HepG2 (cell line): ENCODE results near the gene ZNF618. TPM values are rescaled to one million over a fixed set of nuclear protein-coding genes. Genes with fewer than 3 reads are reported as not detected.
A peak's percentile ranks its signal among the peaks of the same experiment; 100 is the strongest.

Experiments
- ATAC-seq: fragments of 200-7000 bp; cut with Tn5 transposase; 3 replicates; pipeline ENCODE4 v1.9.1; 2020; ENCODE audit warnings: mild to moderate bottlenecking, moderate library complexity
- BruUV-seq: library from RNA; stranded (reverse); fragments of 400-500 nt; replicated peaks from 2 replicates; lab custom pipeline; 2021; lab: Mats Ljungman, UMichigan
- CTCF ChIA-PET: fragments of 300-600 bp; formaldehyde crosslinking; extraction: SDS; loops from one replicate; lab custom pipeline; 2021; ENCODE audit warnings: low total read pairs, inconsistent platforms, low intra/inter-chr PET ratio; lab: Yijun Ruan, JAX
- POLR2A ChIA-PET: fragments of 350-600 bp; sonication (Branson Sonifier 250); formaldehyde crosslinking; loops from one replicate; lab custom pipeline; 2020; ENCODE audit warnings: antibody characterized with exemption, inconsistent platforms; lab: Yijun Ruan, JAX
- DNase-seq: peaks from one replicate; pipeline ENCODE4 v3.0.0-alpha.2; 2015; ENCODE audit warnings: low spot score
- FAIRE-seq: peaks from 3 replicates; lab custom pipeline; 2011; peaks lifted over from hg19 to GRCh38; lab: Jason Lieb, UNC
- H2AFZ ChIP-seq: one replicate; pipeline ENCODE4 v1.6.1; 2011; ENCODE audit warnings: low read length, inconsistent platforms
- H3K27ac ChIP-seq: fragments of 300-600 bp; 3 replicates; pipeline ENCODE4 v1.8.0; 2011; ENCODE audit warnings: mixed run types, mild to moderate bottlenecking, mixed read lengths, low read length, inconsistent platforms; ENCODE audit not compliant: insufficient read depth; ENCODE audit errors: extremely low read length
- H3K27me3 ChIP-seq, 2 experiments: fragments of 200-600 bp in 1 of 2; 2 replicates in 1 of 2; 3 replicates in 1 of 2; pipeline versions ENCODE4 v1.6.0 to v1.8.0; 2011; ENCODE audit warnings: low read length in 2 of 2, mild to moderate bottlenecking in 2 of 2, moderate library complexity in 2 of 2, inconsistent platforms in 1 of 2; ENCODE audit not compliant: insufficient read depth in 2 of 2, control insufficient read depth in 1 of 2
- H3K36me3 ChIP-seq, 2 experiments: fragments of 200-600 bp in 1 of 2; replicated peaks in 1 of 2; 2 replicates in 1 of 2; 3 replicates in 1 of 2; pipeline versions ENCODE4 v1.5.1 to v1.8.0; 2011; ENCODE audit warnings: low read length in 2 of 2, inconsistent platforms in 1 of 2; ENCODE audit not compliant: insufficient read depth in 2 of 2, control insufficient read depth in 1 of 2
- H3K4me1 ChIP-seq: 2 replicates; pipeline ENCODE4 v1.5.1; 2012; ENCODE audit warnings: low read length, inconsistent platforms; ENCODE audit not compliant: insufficient read depth
- H3K4me2 ChIP-seq: 2 replicates; pipeline ENCODE4 v1.6.0; 2011; ENCODE audit warnings: low read depth, low read length, inconsistent platforms
- H3K4me3 ChIP-seq, 3 experiments: fragments of 200-600 bp in 1 of 3; sonication (generic), shearing (Covaris generic) in 1 of 3; replicated peaks in 1 of 3; 2 replicates each; pipeline ENCODE4 v1.5.1; 2011 to 2016; ENCODE audit warnings: low read length in 3 of 3, inconsistent platforms in 2 of 3, low read depth in 2 of 3, mild to moderate bottlenecking in 2 of 3, control low read depth in 1 of 3, mixed read lengths in 1 of 3; ENCODE audit not compliant: insufficient read depth in 1 of 3
- H3K79me2 ChIP-seq: one replicate; pipeline ENCODE4 v1.6.1; 2011; ENCODE audit warnings: low read length, inconsistent platforms; ENCODE audit not compliant: insufficient read depth
- H3K9ac ChIP-seq: 2 replicates; pipeline ENCODE4 v1.6.0; 2011; ENCODE audit warnings: mild to moderate bottlenecking, low read depth, low read length, inconsistent platforms; ENCODE audit not compliant: insufficient read depth
- H3K9me3 ChIP-seq: 2 replicates; pipeline ENCODE4 v1.5.1; 2012; ENCODE audit warnings: mild to moderate bottlenecking, low read length
- H4K20me1 ChIP-seq: 2 replicates; pipeline ENCODE4 v1.6.0; 2011; ENCODE audit warnings: inconsistent platforms, mild to moderate bottlenecking, low read length, moderate library complexity; ENCODE audit not compliant: insufficient read depth
- NFRKB ChIP-seq: fragments of 450-650 bp; IDR thresholded peaks from 2 replicates; pipeline ENCODE4 v1.6.1; 2017
- NRL ChIP-seq: sonication (generic); formaldehyde crosslinking; IDR thresholded peaks from 2 replicates; pipeline ENCODE4 v1.5.0; 2020; ENCODE audit warnings: missing genetic modification reagents, mild to moderate bottlenecking, moderate library complexity, borderline replicate concordance
- RAD21 ChIP-seq: fragments of 450-650 bp; formaldehyde crosslinking; IDR thresholded peaks from 2 replicates; pipeline ENCODE4 v1.5.0; 2020; ENCODE audit warnings: mild to moderate bottlenecking
- STAG1 ChIP-seq: sonication (generic); formaldehyde crosslinking; IDR thresholded peaks from 2 replicates; pipeline ENCODE4 v1.4.0; 2020; ENCODE audit warnings: missing genetic modification reagents
- WGBS: methylation state at CpG from one replicate; pipeline ENCODE4 v1.1.6; 2017; ENCODE audit warnings: low lambda C conversion rate; 5-methylcytosine and 5-hydroxymethylcytosine counted together
- in situ Hi-C: cut with HindIII; loops from 2 replicates; pipeline ENCODE4 v1.10.0; 2017; ENCODE audit warnings: low pct_unique_long_range_greater_than_20kb; ENCODE audit not compliant: extremely low pct_ligation_motif_present
- intact Hi-C: fragments of 100-400 bp; cut with micrococcal nuclease; formaldehyde crosslinking; loops from one replicate; pipeline ENCODE4 v1.10.0; 2022; ENCODE audit not compliant: unreplicated experiment
- polyA plus RNA-seq, 8 experiments: library from polyadenylated mRNA; depleted of rRNA in 3 of 8; stranded (reverse) in 7 of 8; unstranded in 1 of 8; fragments of >200 nt; fragmentation: Illumina TruSeq in 4 of 8; extraction: Trizol in 4 of 8; gene quantifications; 2 replicates each; pipeline versions ENCODE4 v1.2.1 to v1.2.3, GENCODE V29; 2011 to 2016; ENCODE audit warnings: low read depth in 4 of 8, missing spikeins in 1 of 8, mixed read lengths in 1 of 8; ENCODE audit not compliant: insufficient read depth in 1 of 8
- total RNA-seq, 5 experiments: library from RNA; depleted of rRNA; stranded (reverse); fragments of >200 nt; fragmentation: Illumina TruSeq; extraction: Trizol; gene quantifications; 2 replicates each; pipeline ENCODE4 v1.2.3, GENCODE V29; 2016; ENCODE audit warnings: low read depth in 1 of 5
- TF ChIP-seq, protein P1 (sequence below): sonication (generic); formaldehyde crosslinking; IDR thresholded peaks from 2 replicates; pipeline ENCODE4 v1.5.0; 2020; ENCODE audit warnings: mild to moderate bottlenecking, missing genetic modification reagents, moderate library complexity
- TF ChIP-seq, protein P2 (sequence below): sonication (generic); formaldehyde crosslinking; IDR thresholded peaks from 2 replicates; pipeline ENCODE4 v1.5.1; 2020; ENCODE audit warnings: mild to moderate bottlenecking, missing genetic modification reagents, moderate library complexity

The ZNF618 gene
- total and polyA plus RNA-seq, 2 of the 13 experiments (the other 11 are each of a cell fraction or from before 2014, with no cell fraction given): 0.07 TPM

DNA sequence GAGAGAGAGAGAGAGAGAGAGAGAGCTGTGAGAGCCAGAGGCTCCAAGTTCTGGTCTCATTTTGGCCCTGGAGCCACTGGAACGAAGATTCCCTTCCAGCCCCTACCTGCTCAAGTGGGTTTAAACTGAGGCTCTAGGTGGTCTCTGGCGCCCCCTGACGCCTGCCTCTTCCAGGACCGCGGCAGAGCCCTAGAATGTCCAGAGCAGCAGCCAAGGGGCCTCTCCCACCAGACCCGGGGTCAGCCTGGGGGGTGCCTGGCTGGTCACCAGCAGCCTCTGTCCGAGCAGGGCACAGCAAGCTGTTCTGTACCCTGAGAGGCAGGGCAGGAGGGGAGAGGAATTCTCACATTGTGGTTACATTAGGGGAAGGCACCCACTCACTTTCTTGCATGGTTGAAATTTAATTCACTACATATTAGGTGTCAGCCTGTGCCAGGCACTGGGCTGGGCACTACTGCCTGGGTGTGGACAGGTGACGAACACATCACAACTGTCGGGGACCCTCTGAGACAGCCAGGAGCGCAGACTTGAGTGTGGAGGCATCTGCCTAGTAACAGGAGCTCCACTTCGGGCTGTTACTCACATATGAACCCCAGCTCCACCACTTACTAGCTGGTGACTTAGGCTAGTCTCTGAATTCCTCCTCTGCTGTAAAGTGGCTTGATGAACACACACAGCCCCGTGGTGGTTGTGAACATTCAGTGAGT is 157.4 kb downstream of the ZNF618 start:
- intact Hi-C loops (no loop called here), in situ Hi-C loops (loop anchor here (25.0 kb wide), 1 partner anchor 296 kb away; no protein-coding TSS in a partner anchor)
- peak; percentile 13 for DNase-seq
- no peak overlapping the region for H2AFZ ChIP-seq
- no TSS peak for BruUV-seq
- ChIA-PET CTCF (interaction anchor here (1.0 to 1.2 kb wide), 2 partner anchors 226 to 295 kb away, joined by 3 to 5 read pairs; no protein-coding TSS in a partner anchor), POLR2A (no interaction called here)
- no peak overlapping the region for H3K4me3 ChIP-seq
- no peaks in the 10 kb centered on the region for H3K79me2 ChIP-seq
- WGBS: 41% methylated on average over 7 of the region's 12 CpGs
- ATAC-seq: peak; percentile 81
- H3K9me3 ChIP-seq: no peaks in the 10 kb centered on the region
- H4K20me1 ChIP-seq: no peaks in the 10 kb centered on the region
- no peak overlapping the region for H3K9ac ChIP-seq
- TF ChIP-seq, protein P1, sequence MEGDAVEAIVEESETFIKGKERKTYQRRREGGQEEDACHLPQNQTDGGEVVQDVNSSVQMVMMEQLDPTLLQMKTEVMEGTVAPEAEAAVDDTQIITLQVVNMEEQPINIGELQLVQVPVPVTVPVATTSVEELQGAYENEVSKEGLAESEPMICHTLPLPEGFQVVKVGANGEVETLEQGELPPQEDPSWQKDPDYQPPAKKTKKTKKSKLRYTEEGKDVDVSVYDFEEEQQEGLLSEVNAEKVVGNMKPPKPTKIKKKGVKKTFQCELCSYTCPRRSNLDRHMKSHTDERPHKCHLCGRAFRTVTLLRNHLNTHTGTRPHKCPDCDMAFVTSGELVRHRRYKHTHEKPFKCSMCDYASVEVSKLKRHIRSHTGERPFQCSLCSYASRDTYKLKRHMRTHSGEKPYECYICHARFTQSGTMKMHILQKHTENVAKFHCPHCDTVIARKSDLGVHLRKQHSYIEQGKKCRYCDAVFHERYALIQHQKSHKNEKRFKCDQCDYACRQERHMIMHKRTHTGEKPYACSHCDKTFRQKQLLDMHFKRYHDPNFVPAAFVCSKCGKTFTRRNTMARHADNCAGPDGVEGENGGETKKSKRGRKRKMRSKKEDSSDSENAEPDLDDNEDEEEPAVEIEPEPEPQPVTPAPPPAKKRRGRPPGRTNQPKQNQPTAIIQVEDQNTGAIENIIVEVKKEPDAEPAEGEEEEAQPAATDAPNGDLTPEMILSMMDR (CRISPR knock-in tag): peak; percentile 80
- TF ChIP-seq STAG1 (peak; percentile 80), RAD21 (CRISPR knock-in tag) (peak; percentile 54), NRL (CRISPR knock-in tag) (no peak), NFRKB (no peak)
- TF ChIP-seq, protein P2, sequence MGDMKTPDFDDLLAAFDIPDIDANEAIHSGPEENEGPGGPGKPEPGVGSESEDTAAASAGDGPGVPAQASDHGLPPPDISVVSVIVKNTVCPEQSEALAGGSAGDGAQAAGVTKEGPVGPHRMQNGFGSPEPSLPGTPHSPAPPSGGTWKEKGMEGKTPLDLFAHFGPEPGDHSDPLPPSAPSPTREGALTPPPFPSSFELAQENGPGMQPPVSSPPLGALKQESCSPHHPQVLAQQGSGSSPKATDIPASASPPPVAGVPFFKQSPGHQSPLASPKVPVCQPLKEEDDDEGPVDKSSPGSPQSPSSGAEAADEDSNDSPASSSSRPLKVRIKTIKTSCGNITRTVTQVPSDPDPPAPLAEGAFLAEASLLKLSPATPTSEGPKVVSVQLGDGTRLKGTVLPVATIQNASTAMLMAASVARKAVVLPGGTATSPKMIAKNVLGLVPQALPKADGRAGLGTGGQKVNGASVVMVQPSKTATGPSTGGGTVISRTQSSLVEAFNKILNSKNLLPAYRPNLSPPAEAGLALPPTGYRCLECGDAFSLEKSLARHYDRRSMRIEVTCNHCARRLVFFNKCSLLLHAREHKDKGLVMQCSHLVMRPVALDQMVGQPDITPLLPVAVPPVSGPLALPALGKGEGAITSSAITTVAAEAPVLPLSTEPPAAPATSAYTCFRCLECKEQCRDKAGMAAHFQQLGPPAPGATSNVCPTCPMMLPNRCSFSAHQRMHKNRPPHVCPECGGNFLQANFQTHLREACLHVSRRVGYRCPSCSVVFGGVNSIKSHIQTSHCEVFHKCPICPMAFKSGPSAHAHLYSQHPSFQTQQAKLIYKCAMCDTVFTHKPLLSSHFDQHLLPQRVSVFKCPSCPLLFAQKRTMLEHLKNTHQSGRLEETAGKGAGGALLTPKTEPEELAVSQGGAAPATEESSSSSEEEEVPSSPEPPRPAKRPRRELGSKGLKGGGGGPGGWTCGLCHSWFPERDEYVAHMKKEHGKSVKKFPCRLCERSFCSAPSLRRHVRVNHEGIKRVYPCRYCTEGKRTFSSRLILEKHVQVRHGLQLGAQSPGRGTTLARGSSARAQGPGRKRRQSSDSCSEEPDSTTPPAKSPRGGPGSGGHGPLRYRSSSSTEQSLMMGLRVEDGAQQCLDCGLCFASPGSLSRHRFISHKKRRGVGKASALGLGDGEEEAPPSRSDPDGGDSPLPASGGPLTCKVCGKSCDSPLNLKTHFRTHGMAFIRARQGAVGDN (CRISPR knock-in tag): peak; percentile 27
- no peaks in the 10 kb centered on the region for H3K4me1 ChIP-seq
- FAIRE-seq: no peak
- no peaks in the 10 kb centered on the region for H3K36me3 ChIP-seq
- no peak overlapping the region for H3K27ac ChIP-seq
- H3K27me3 ChIP-seq: peaks cover 1 to 38% of the 10 kb centered on the region in 2 experiments; a peak in 4 of 5 replicates
- H3K4me2 ChIP-seq: no peak overlapping the region
